ENCODE results near the gene ADAMTS4.

- no peak; the same call in 1 of the 2 replicates for TF ChIP-seq NBN (IDR thresholded peaks at IDR 0.05; ENCODE audit: low read depth)
- no peak for TF ChIP-seq MXI1 (IDR thresholded peaks at IDR 0.05; ENCODE audit: low read depth, low read length)
- no peak for TF ChIP-seq SP2 (IDR thresholded peaks at IDR 0.05; ENCODE audit: extremely low read depth, low read depth, low read length, poor library complexity, severe bottlenecking)
- TF ChIP-seq E2F1 (CRISPR knock-in tag; IDR thresholded peaks at IDR 0.05): peak; percentile 22; the same call in 1 of the 2 replicates
- peak in 1 of 2 experiments; percentile 6; a peak in 1 of 4 replicates for TF ChIP-seq KDM4B (IDR thresholded peaks at IDR 0.05; ENCODE audit: borderline replicate concordance in 2 of 2, low read depth in 1 of 2)
- no peak for TF ChIP-seq ZBTB9 (CRISPR knock-in tag; IDR thresholded peaks at IDR 0.05)
- no peak; a peak in 1 of 4 replicates for TF ChIP-seq MAZ (CRISPR knock-in tag; conservative IDR thresholded peaks at IDR 0.05 in 1 of 2, IDR thresholded peaks at IDR 0.05 in 1 of 2)
- no peak for TF ChIP-seq CREB5 (CRISPR knock-in tag; IDR thresholded peaks at IDR 0.05)
- TF ChIP-seq LARP7 (IDR thresholded peaks at IDR 0.05): no peak
Measured at GRCh38 chr1:161166669-161167548, 31.9 kb downstream of the ADAMTS4 start.
